Embryonic facial prominence (tissue), 1 donor: ENCODE data around the gene TMEM250.

Source experiments
- DNase-seq: peaks from one replicate; pipeline ENCODE4 v3.0.0-alpha.2; 2016; ENCODE audit errors: extremely low spot score

TMEM250 gene

DNA sequence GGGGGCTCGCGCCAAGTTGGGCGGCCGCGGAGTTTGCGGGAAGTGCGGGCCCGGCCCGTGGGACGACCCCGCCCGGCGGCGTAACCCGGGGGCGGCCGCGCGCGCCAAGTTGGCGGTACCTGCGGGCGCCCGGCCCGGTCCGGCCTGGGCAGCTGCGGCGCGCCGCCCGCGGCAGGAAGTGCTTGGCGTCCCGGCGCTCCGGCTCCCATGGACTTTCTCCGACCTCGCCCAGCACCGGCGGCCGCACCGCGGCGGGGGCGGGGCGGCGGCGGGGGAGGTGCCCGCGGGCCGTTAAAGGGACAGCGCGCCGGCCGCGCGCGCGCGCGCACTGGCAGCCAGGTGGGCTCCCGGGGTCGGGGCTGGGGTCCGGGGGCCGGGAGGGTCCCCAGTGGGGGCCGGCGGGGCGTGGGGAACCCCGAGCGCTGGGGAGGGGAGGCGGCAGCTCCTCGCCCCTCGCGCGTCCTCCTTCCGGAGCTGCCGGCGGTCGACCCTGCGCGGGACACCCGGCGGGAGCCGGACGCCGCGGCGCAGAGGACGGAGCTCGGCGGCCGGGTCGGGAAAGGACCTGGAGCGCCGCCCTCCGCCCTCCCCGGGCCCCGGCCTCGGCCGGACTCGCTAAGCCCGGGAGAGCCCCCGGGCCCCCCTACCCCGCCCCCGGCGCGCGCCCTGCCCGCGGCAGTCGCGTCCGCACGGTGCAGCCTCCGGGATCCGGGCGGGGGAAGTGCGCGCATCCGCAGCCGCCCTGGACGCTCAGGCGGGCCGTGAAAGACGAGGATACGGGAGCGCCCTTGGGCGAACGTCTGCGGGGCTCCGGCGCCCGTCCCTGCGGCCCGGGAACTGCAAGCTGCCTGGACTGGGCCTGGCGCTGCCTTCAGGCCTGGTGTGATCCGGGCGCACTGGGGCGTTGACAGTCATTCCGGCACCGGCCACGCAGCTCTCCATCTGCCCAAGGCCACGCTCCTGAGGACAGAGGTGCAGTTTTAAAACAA is 23.3 kb downstream of the TMEM250 start, which contains the start of gene NACC2:
Gene NACC2, minus strand, starts transcription at position 220 of the 989 bp plus-strand sequence. CDS start 44,768 bp downstream, outside the sequence.
- DNase-seq: no peak

DNA sequence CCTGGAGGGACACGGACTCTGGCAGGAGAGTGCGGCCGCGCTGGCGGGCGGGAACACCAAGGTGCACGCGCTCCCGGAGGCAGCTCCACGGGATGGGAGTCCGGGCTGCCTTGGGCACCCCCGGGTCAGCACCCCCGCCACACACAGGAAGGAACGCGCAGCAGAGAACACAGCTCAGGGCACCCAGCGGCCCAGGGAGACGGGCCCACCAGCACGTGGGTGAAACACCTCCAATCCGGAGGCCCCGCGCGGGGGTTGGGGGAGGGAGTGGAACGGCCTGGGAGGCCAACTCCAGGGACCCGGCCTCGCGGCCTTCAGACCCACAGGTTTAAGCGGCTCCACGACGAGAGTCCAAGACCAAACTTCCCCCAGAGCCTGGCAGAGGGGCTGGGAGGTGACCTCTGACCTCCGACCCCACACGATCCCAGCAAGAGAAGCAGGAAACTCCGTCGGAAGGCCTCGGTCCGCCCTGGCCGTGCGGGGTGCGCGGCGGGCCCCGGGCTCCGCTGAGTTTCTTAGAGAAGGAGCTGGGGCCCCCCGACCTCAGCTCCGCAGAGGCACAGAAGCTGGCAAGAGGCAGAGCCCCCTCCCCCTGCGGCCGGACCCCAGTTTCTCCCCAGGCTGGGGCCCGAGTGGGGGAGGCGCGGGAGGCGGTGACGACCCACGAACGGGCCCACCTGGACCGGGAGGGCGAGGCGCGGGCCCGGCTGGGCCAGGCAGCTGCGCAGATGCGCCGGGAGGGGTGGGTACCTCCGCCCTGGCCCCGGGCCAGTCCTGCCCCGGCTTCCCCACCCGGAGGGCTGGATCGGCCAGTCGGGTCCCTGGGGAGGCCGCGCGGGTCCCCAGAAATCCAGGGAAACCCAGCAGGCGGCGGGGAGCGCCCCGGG is 24.4 kb downstream of the TMEM250 start:
- no peak for DNase-seq

DNA sequence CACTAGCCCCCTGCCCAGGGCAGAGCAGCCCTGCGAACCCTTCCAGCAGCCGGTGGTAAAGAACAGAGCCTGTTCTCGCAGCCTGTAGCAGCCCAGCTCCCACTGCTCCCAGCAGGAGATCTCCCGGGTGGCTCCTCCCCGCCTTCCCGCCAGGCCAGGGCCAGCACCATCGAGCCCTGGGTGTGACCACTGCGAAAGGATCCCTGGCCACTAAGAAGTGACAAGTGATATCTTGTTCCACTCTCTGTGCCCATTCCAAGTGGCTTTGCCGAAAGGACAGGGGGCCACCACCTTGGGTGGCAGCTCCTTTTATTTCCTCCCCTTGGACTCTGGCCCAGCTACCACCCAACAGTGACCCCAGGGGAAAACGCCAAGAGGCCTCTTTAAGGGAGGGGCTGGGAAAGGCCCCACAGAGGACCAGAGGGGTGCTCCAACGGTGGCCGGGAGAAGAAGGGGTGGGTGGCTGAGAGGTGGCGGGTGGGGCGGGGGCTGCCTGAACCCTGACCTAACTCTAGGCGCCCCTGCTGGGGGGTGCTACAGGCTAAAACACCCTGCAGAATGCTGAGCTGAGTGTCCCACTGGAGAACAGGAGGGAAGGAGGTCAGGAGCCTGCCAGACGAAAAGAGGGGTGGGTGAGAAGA is 25.2 kb downstream of the TMEM250 start:
- no peak for DNase-seq

DNA sequence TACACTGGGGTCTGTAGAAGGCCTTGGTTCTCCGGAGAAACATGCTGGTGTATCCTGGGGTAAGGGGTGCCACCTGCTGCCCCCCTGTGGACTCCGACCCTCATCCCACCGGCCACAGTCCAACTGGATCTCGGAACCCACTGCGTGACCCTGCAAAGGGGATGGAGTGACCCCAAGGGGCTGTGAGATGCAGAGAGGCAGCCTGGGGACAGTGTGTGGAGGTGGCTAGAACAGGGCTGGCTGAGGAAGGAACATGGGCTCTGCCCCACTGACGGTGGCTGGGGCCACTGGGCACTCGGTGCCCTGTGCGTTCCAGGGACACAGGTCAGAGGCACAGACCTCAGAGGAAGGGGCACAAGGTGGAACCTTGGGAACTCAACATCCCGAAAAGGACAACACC is 25.9 kb downstream of the TMEM250 start:
- DNase-seq: no peak

DNA sequence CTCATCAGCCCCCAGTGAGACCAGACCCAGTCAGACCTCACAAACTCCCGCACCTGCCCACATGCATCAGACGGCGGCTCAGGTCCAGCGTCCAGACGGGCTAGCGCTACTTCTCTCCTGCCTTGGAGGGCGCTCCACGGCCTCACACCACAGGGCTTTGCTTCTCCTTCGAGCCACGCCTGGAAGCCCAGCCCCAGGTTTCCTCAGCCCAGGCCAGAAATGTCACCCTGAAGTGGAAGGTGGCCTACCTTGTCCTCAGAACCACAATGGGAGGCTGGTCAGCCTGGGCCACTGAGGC is 26.4 kb downstream of the TMEM250 start:
- no peak for DNase-seq

DNA sequence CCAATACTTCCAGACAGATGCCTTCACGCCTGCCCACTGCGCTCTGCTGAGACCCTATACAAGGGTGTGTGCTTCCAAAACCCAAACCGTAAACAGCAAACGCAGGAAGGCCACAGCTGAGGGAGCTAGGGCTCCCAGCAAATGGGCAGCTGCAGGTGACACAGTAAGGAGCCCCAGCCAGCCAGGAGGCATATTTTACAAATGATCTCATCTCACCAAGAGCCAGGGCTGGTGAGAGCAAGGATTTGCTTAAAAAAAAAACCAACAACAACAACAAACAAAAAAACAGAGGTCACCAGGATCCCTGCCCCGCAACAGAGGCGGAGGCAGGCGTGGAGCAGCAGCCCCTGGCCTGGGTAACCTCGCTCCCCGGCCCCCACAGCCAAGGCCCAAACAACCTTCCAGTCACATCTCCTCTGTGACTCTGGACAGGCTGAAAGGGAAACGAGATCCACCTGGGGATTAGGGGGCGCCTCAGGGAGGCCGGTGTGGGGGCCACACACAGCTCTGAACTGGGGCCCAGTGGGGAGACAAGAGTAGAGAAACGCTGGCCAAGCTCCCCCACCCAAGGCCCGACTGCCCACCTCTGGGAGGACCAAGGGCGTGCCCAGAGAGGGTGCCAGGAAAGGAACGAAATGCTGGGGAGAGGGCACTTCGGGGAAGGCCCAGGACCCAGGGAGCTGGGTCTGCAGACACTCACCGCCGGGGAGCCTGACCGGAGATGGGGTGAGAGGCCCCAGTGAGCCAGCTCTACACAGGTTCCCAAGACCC is 26.9 kb downstream of the TMEM250 start:
- no peak for DNase-seq

DNA sequence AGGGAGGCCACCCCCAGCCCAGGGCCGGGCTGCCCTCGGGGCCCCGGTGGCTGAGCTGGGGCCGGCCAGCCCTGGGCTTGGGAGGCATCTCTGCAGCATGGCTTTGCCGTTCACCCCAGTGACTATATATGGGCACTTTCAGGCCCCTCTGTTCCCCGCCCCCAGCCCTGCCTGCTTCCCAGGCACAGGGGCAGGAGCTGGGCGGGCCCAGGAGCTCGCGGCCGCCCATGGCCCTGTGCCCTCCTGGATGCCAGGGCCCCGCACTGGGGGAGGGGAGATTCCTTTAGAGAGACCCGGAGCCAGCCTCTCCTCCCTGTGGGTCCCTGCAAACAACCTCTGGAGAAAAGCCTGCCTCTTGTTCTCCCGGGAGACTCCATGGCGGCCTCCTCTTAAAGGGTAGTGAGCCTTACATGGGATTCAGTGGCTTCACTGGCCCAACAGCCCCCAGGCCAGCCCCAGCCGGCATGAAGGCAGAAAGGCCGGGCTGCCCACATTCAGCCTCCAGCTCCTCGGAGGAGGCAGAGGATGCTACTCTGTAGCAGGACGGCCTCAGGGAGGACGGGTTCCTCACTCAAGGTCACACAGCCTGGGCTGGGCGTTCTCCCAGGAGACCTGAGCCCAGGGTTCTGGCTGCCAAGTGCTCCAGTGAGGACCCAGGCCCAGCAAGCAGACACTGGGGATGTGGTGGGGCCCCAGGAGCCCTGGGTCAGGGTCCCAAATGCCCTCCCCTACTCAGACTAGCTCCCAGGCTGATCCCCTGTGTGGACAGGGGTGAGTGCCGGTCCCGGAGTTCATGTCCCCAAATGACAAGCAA is 27.7 kb downstream of the TMEM250 start:
- no peak for DNase-seq

DNA sequence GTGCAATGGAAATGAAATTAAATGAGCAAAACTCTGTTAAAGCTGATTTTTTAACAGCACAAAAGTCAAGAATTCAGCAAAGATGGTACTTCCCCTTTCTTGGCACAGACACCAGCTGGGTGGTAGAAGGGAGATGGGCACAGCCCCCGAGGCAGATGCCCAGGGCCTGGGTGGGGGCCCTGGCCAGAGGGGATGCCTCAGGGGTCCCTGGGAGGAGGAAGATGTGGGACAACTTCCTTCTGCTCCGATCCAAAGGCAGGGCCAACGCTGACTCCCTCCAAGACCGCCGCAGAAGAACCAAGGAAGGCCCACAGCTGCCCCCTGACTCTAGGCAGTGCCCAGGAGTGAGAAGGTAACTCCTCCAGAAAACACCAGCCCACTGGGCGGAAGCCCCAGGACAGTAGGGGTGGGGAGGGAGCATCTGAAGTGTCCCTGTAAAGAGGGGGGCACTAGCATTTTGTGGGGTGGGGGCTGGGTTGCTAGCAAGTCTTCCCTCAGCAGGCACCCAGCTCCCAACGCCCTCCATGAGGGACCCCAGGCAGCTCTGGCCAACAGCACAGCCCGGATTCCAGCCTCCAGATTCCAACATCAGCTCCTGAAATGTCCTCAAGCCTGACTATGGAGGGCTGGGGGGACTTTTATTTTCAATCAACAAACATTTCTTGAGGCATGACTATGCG is 28.5 kb downstream of the TMEM250 start:
- no peak for DNase-seq

DNA sequence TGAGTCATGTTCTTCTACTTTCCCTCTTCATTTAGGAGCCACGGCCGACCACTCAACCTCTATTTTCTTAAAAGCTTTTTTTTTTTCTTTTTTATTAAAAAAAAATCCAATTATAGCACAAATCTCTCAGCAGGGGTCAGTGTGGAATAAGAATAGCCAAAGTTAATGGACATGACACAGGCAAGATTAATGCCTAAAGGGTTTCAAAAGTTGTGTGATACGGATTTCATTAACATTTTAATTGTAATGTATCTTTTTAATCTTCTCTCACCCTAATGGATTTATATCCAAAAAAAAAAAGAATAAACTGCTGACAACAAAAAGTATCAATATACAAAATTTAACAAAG is 29.0 kb downstream of the TMEM250 start:
- no peak for DNase-seq

DNA sequence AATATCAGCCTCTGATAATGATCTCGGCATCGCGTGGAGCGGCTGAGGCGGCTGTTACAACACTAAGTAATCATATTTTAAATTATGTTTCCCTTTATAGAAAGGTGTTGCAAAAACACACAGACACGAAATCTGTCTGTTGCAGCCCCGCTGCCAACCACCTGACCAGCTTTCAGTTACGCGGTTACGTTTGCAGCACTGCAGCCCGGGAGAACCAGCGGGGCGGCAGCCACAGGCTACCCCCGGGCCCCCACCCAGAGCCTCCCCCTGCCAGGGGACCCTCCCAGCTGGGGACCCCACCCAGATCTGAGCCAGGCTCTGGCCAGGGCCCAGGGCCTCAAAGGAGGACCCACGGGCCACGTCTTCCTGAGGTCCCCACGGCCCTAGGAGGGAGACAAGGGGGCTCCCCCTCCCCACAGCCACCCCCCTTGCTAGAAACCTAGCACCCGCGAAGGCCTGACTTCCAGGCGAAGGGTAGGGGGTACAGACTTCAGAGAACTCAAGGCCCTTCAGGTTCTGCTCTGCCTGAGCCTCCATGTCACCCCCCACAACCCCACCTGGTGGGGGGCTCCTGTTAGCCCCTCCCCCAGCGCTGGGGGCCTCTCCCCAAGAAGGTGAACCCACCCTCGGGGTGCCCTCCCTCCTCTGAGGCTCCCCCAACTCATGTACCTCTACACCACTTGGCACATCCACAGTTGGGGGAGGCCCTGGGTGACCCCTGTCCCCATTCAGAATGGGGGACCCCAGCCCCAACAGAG is 29.6 kb downstream of the TMEM250 start:
- DNase-seq: no peak

DNA sequence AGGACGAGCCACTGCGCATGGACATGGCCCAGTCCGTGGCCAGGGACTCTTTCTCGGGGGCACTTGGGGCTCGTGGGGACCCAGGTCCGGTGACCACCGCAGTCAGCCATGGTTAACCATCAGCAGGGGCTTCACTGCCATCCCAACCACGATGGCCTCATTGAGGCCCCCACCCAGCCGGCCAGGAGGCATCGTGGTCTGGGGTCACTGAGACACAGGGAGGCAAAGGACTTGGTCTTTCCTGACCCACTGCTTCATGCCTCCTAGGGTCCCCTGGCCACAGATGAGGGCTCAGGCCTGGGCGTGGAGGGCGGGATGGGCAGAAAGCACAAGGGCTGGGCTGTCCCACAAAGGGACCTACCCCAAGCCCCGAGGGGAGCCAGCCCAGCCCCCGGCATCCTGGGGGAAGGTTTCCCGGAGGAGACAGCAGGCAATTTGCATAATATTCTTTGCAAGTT is 30.2 kb downstream of the TMEM250 start:
- no peak for DNase-seq

DNA sequence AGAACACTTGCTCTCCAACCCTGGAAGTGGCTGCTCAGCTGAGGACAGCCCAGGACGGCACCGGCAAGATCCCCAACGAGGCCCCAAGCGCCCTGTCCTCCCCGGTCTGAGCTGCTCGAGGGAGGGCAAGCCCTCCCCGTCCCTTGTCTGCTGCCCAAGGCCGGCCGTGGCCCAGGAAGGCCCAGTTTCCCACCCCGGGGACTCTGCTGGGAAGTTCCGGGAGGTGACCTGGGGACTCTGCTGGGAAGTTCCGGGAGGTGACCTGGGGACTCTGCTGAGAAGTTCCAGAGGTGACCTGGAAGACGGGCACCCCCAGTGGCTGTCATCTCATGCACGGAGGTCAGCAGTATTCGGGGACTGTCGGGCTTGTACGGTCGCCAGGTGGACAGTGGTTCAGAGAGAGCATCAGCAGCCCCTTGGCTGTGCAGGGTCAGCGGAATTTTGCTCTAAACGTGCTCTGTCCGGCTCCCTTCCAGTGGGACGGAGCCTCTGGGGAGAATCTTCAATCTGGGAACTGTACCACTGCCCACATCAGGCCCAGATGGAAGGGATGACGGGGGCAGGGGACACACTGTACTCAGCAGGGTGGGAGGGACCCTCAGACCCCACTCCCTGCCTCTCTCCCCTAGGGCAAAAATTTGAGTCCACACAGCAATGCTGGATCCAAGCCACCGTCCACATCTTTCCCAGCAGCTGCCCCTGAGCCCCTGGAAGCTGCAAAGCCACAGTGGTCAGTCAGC is 30.8 kb downstream of the TMEM250 start:
- DNase-seq: no peak

DNA sequence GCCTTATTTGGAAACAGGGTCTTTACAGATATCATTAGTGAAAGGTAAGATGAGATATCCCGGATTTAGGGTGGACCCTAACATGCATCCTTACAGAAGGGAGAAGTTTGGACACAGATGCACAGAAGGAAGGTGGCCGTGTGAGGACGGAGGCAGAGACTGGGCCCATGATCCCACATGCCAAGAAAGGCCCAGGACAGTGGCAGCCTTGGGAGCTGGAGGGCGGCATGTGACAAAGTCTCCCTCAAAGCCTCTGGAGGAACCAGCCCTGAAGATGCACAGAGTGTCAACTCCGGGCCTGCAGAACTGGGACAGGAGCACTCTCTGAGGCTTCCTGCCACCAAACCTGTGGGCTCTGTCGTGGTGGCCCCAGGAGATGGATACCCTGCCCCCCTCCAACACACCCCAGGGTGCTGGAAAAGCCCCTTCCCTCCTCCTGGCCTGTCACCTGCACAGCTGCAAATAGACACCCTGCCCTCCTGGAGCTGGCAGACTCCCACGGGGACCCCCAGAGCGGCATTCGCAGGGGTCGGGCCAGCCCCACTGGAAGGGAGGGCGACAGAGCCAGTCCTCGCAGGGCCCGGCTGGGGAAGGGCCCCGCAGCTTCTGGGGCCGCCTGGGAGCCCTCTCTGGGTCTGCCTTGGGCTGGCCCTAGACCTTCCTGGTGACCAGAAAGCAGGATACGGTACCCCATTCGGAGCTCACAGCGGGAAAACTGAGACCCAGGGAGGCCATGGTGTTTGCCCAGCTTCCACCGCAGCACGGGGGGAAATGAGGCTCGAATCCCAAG is 31.5 kb downstream of the TMEM250 start:
- no peak for DNase-seq

DNA sequence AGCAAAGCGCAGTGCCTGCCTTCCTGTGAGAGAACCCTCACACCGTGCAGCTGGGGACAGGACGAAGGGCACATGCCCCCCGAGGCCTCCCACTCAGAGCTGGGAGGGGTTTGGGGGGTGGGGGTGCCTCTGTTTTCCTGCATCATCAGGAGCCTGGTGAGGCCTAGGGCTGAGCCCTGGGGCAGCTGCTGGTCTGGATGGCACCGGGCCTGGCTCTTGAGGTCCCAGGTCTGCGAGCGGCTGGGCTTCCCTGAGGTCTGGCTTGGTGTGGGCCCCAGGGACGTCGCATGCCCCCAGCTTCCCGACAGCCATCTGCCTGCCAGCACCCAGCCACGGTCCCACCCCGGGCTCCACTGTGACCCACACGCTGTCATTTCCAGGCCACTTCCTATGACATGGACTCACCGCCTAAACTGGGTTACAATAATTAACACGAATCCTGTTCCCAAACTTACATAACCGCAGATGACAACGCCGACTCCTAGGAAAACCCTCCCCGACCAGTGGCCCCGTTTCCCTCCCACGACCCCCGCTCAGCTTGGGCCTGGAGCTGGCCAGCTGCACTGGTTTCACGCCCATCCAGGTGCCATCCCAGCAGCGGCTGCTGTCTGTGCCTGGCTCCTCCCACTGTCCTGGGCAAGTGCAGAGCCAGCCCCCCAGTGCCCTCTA is 32.3 kb downstream of the TMEM250 start:
- no peak for DNase-seq

DNA sequence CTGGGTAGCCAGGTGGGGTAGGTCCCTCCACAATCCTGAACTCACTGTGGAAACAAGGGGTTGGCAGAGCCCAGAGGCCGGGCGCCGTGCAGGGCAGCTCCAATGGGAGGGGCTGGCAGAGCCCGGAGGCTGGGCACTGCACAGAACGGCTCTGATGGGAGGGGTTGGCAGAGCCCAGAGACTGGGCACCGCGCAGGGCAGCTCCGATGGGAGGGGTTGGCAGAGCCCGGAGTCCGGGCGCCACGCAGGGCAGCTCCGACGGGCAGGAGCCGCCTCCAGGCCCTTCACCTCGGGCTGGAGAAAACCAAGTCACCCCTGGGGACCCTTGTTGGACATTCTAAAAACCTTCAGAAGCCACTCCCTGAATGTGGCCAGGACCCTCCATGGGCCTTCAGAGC is 32.9 kb downstream of the TMEM250 start:
- no peak for DNase-seq

DNA sequence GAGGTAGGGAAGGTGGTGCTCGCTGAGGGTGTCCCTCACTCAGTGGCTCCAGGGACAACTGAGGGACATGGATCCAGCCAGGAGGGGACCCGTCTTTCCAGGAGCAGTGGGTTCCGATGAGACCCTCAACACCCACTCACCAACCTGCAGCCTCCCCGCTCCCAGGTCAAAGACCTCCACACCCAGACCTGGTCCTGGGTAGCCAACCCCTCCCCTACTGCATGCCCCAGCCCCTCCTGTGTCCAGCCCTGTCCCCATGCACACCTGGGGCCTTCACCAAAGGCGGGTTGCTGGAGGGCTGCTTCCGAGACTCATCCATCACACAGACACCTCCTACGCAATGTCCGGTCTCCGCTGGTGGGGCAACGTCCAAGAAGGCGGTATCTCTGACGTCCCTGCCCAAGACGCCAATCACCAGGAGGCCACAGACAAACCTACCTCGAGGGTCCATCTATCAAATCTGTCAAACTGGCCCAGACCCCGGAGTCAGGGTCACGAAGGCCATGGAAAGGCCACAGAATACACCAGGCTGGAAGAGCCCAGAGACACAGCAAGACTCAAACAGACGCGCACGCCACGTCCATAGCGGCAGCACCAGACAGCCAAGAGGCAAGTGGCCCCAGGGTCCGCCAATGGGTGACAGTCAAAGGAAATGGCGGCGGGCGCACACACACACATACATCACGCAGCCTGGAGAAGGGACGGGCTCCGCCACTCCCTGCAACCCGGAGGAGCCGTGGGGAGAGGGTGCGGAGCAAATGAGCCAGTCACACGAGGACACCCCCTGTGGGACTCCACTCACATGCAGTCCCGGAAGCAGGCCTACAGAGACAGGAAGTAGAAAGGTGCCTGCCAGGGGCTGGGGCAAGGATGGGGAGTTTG is 34.4 kb downstream of the TMEM250 start:
- no peak for DNase-seq
